HG02623 (cell line): ENCODE measurements around the gene PISD.

Experiments
- ATAC-seq: cut with Tn5 transposase; IDR thresholded peaks from one replicate; pipeline ENCODE4 v1.9.1; 2021; ENCODE audit warnings: moderate library complexity; ENCODE audit not compliant: unreplicated experiment

PISD gene

DNA sequence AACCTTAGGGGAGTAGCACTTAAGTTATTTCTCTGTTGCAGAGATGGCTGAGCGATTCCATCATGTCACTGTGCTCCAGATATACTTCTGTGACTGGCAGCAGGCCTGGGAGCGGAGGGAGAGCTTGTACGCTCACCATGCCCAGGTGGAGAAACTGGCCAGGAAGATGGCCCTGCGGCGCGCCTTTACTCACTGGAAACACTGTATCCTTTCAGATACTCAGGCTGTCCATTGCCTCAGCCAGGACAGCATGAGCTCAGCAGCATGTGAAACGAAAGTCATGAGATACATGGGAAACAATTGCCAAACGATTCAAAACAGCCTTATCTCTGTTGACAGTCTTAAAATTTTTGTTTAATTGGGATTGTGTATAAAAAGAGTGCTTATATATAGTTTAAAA is 86.8 kb downstream of the PISD start:
- no peak for ATAC-seq

DNA sequence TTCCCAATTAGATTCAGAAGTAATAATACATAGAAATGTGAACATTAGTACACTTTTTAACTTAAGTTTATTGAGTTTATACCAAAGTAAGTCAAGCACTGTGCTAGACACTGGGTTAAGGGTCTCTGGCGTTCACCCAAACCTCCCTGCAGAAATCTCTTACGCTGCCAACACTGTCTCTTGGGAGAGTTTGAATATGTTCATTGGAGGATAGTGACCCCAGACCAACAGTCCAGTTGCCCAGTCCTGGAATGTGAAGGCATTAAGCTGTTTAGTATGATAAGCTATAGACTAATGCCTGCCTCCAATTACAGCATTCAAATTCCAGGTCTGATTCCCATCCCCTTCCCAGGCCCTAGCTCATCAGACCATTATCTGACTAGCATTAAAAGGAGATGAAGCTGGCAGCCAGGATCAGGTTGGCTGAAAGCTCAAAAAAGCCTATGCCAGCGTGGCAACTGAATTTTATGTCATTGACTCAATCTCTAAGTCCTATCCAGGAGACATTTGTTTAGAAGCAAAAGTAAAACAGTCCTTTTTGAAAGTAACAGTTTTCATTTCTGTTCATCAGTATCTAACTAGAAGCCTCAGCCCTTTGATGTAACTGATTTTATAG is 87.9 kb downstream of the PISD start:
- ATAC-seq = no peak

DNA sequence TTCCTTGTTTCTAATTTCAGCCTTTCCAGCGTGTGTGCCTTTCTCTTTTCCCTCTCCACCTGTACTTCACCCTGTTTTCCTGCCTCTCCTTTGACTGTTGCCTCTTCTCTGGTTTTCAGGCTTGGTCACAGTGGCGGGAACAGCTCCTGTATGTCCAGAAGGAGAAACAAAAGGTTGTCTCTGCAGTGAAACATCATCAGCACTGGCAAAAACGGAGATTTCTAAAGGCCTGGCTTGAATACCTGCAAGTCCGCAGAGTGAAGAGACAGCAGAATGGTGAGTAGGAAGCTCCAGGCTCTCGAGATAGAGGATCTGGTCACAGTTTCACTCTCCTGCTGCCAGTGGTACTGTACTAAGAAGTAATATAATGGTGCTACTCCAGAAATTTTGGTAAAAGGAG is 89.1 kb downstream of the PISD start:
- ATAC-seq = no peak

DNA sequence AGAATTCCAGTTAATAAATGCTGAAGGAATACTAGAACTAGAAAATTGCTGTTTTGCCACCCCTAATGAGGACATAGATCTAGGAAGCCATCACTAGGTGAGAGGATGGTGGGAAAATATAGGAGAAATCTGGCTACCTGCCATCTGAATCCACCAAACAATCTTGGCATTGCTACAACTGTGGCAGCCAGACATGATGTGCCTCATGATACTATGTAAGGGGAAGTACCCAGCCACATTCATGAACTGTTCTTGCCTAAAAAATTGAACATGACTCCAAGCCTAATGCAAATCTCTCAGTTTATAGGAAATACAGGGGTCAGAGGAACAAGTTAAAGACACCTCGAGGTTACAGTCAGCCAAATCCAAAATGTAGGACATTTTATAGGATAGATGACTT is 92.9 kb downstream of the PISD start:
- ATAC-seq = no peak
